Trophoblast cell (in vitro differentiated cells and primary cell): ENCODE results near the gene MARCO.

ENCODE experiments used
- DNase-seq, 2 donors: peaks; one replicate each; pipeline ENCODE4 v3.0.0-alpha.2; 2016
- H2AFZ ChIP-seq: 2 replicates; pipeline ENCODE4 v1.6.1; 2013; ENCODE audit warnings: low read length, moderate library complexity, mild to moderate bottlenecking; ENCODE audit not compliant: insufficient read depth, poor library complexity
- H2AK5ac ChIP-seq: 2 replicates; pipeline ENCODE4 v1.6.1; 2013; ENCODE audit warnings: mild to moderate bottlenecking, low read length
- H2BK120ac ChIP-seq: 2 replicates; pipeline ENCODE4 v1.6.1; 2013; ENCODE audit warnings: low read length, mild to moderate bottlenecking, moderate library complexity; ENCODE audit not compliant: insufficient read depth, poor library complexity
- H2BK12ac ChIP-seq: 2 replicates; pipeline ENCODE4 v1.6.1; 2013; ENCODE audit warnings: mild to moderate bottlenecking, low read length, moderate library complexity
- H2BK5ac ChIP-seq: 2 replicates; pipeline ENCODE4 v1.6.1; 2013; ENCODE audit warnings: low read length, low read depth, moderate library complexity, mild to moderate bottlenecking; ENCODE audit not compliant: poor library complexity
- H3K14ac ChIP-seq: 2 replicates; pipeline ENCODE4 v1.6.1; 2013; ENCODE audit warnings: mild to moderate bottlenecking, low read length
- H3K18ac ChIP-seq: 2 replicates; pipeline ENCODE4 v1.6.1; 2013; ENCODE audit warnings: mild to moderate bottlenecking, low read length
- H3K23ac ChIP-seq: 2 replicates; pipeline ENCODE4 v1.6.1; 2013; ENCODE audit warnings: low read length
- H3K27ac ChIP-seq: 2 replicates; pipeline ENCODE4 v1.5.1; 2013; ENCODE audit warnings: low read depth, mild to moderate bottlenecking, inconsistent platforms, low read length, moderate library complexity
- H3K27me3 ChIP-seq: 2 replicates; pipeline ENCODE4 v1.6.1; 2013; ENCODE audit warnings: inconsistent platforms, mild to moderate bottlenecking, low read length, moderate library complexity; ENCODE audit not compliant: insufficient read depth
- H3K36me3 ChIP-seq, 2 experiments: 1 replicate in 1 of 2; 2 replicates in 1 of 2; pipeline ENCODE4 v1.6.1; 2013; ENCODE audit warnings: low read length in 2 of 2, mild to moderate bottlenecking in 2 of 2, moderate library complexity in 1 of 2; ENCODE audit not compliant: insufficient read depth in 2 of 2, control insufficient read depth in 1 of 2
- H3K4ac ChIP-seq: 2 replicates; pipeline ENCODE4 v1.6.1; 2013; ENCODE audit warnings: low read depth, mild to moderate bottlenecking, low read length, moderate library complexity
- H3K4me1 ChIP-seq, 2 experiments: 1 replicate in 1 of 2; 2 replicates in 1 of 2; pipeline ENCODE4 v1.6.1; 2013; ENCODE audit warnings: low read length in 2 of 2, mild to moderate bottlenecking in 2 of 2, moderate library complexity in 1 of 2; ENCODE audit not compliant: insufficient read depth in 2 of 2, control insufficient read depth in 1 of 2
- H3K4me2 ChIP-seq: 2 replicates; pipeline ENCODE4 v1.6.1; 2013; ENCODE audit warnings: inconsistent platforms, mild to moderate bottlenecking, low read length, moderate library complexity
- H3K4me3 ChIP-seq: 2 replicates; pipeline ENCODE4 v1.5.1; 2013; ENCODE audit warnings: mild to moderate bottlenecking, low read depth, low read length, inconsistent platforms
- H3K79me1 ChIP-seq: one replicate; pipeline ENCODE4 v1.6.1; 2013; ENCODE audit warnings: low read length
- H3K79me2 ChIP-seq: 2 replicates; pipeline ENCODE4 v1.6.1; 2013; ENCODE audit warnings: low read length, mild to moderate bottlenecking; ENCODE audit not compliant: control insufficient read depth, insufficient read depth, poor library complexity
- H3K9ac ChIP-seq: 2 replicates; pipeline ENCODE4 v1.6.1; 2013; ENCODE audit warnings: mild to moderate bottlenecking, low read length
- H3K9me3 ChIP-seq: 2 replicates; pipeline ENCODE4 v1.6.1; 2013; ENCODE audit warnings: low read depth, mild to moderate bottlenecking, control low read depth, inconsistent platforms, low read length; ENCODE audit not compliant: insufficient read depth
- H4K12ac ChIP-seq: 2 replicates; pipeline ENCODE4 v1.6.1; 2013; ENCODE audit warnings: low read depth, mild to moderate bottlenecking, low read length, moderate library complexity
- H4K8ac ChIP-seq: 2 replicates; pipeline ENCODE4 v1.6.1; 2013; ENCODE audit warnings: low read depth, mild to moderate bottlenecking, low read length, moderate library complexity
- H4K91ac ChIP-seq: one replicate; pipeline ENCODE4 v1.6.1; 2013; ENCODE audit warnings: low read depth, mild to moderate bottlenecking, low read length, moderate library complexity
- WGBS: extraction: QIAGEN DNeasy Blood & Tissue Kit; methylation state at CpG from one replicate; pipeline ENCODE4 v1.1.7; 2013; ENCODE audit warnings: missing lambda C conversion rate; ENCODE audit not compliant: insufficient read length, insufficient coverage; ENCODE audit errors: extremely low coverage; 5-methylcytosine and 5-hydroxymethylcytosine counted together

The MARCO gene

GRCh38 chr2:118937817-118938216 lies 4.2 kb upstream of the MARCO start:
- H2AFZ ChIP-seq: no peak overlapping the region
- no peaks in the 10 kb centered on the region for H3K79me2 ChIP-seq
- H3K27me3 ChIP-seq: no peaks in the 10 kb centered on the region
- no peak overlapping the region for H4K12ac ChIP-seq
- no peak overlapping the region for H4K91ac ChIP-seq
- no peak overlapping the region for H3K9ac ChIP-seq
- H3K4me3 ChIP-seq: no peak overlapping the region
- no peak overlapping the region for H2BK12ac ChIP-seq
- H3K27ac ChIP-seq: no peak overlapping the region
- H4K8ac ChIP-seq: no peak overlapping the region
- H2AK5ac ChIP-seq: no peak overlapping the region
- no peak overlapping the region for H2BK5ac ChIP-seq
- peaks cover 3% of the 10 kb centered on the region for H3K9me3 ChIP-seq
- H3K4ac ChIP-seq: no peak overlapping the region
- H3K4me1 ChIP-seq: no peaks in the 10 kb centered on the region
- no peak overlapping the region for H3K18ac ChIP-seq
- H3K4me2 ChIP-seq: no peak overlapping the region
- no peak overlapping the region for H3K14ac ChIP-seq
- H2BK120ac ChIP-seq: no peak overlapping the region
- no peaks in the 10 kb centered on the region for H3K79me1 ChIP-seq
- no peak for DNase-seq
- no CpG with 5 or more reads among the region's 1 CpG for WGBS
- H3K23ac ChIP-seq: no peak overlapping the region
- H3K36me3 ChIP-seq: no peaks in the 10 kb centered on the region

GRCh38 chr2:118939994-118940393 lies 2.0 kb upstream of the MARCO start:
- H3K79me1 ChIP-seq: no peaks in the 10 kb centered on the region
- DNase-seq: no peak
- H2BK5ac ChIP-seq: no peak overlapping the region
- peaks cover 1 to 4% of the 10 kb centered on the region in 2 experiments for H3K4me1 ChIP-seq
- H2BK120ac ChIP-seq: no peak overlapping the region
- no peak overlapping the region for H3K4ac ChIP-seq
- H3K27me3 ChIP-seq: no peaks in the 10 kb centered on the region
- no peak overlapping the region for H3K27ac ChIP-seq
- H3K79me2 ChIP-seq: no peaks in the 10 kb centered on the region
- no peak overlapping the region for H2AFZ ChIP-seq
- no peak overlapping the region for H3K4me3 ChIP-seq
- no peak overlapping the region for H4K91ac ChIP-seq
- no peak overlapping the region for H3K23ac ChIP-seq
- H3K14ac ChIP-seq: no peak overlapping the region
- H4K8ac ChIP-seq: no peak overlapping the region
- no peak overlapping the region for H3K18ac ChIP-seq
- no peak overlapping the region for H2AK5ac ChIP-seq
- no peaks in the 10 kb centered on the region for H3K36me3 ChIP-seq
- peaks cover 3% of the 10 kb centered on the region for H3K9me3 ChIP-seq
- no peak overlapping the region for H4K12ac ChIP-seq
- no peak overlapping the region for H3K9ac ChIP-seq
- no peak overlapping the region for H2BK12ac ChIP-seq
- H3K4me2 ChIP-seq: no peak overlapping the region

- Histone ChIP-seq H3K23ac (no peak overlapping the region), H3K14ac (no peak overlapping the region)
- WGBS: no CpG with 5 or more reads among the region's 9 CpGs
These were observed 1.4 kb upstream of the MARCO start for GRCh38 chr2:118940486-118941120.

GRCh38 chr2:118943286-118943685 lies 1.3 kb downstream of the MARCO start:
- H2BK120ac ChIP-seq: no peak overlapping the region
- no peaks in the 10 kb centered on the region for H3K36me3 ChIP-seq
- H4K12ac ChIP-seq: no peak overlapping the region
- no peak overlapping the region for H2BK12ac ChIP-seq
- H3K4ac ChIP-seq: no peak overlapping the region
- peaks cover 1 to 4% of the 10 kb centered on the region in 2 experiments for H3K4me1 ChIP-seq
- H3K18ac ChIP-seq: no peak overlapping the region
- H3K23ac ChIP-seq: no peak overlapping the region
- no peak overlapping the region for H3K9ac ChIP-seq
- H3K79me2 ChIP-seq: no peaks in the 10 kb centered on the region
- no peak overlapping the region for H2BK5ac ChIP-seq
- no peaks in the 10 kb centered on the region for H3K27me3 ChIP-seq
- no peak overlapping the region for H3K4me2 ChIP-seq
- H3K9me3 ChIP-seq: peaks cover 3% of the 10 kb centered on the region
- no peak overlapping the region for H2AK5ac ChIP-seq
- no CpG with 5 or more reads among the region's 2 CpGs for WGBS
- no peak for DNase-seq
- no peak overlapping the region for H4K91ac ChIP-seq
- no peak overlapping the region for H3K4me3 ChIP-seq
- no peak overlapping the region for H3K27ac ChIP-seq
- no peaks in the 10 kb centered on the region for H3K79me1 ChIP-seq
- H4K8ac ChIP-seq: no peak overlapping the region
- no peak overlapping the region for H2AFZ ChIP-seq
- no peak overlapping the region for H3K14ac ChIP-seq

More at GRCh38 chr2:118940486-118941120, 1.4 kb upstream of the MARCO start:
- Histone ChIP-seq H4K12ac (no peak overlapping the region), H3K9me3 (peaks cover 3% of the 10 kb centered on the region), H3K4me1 (peaks cover 1 to 4% of the 10 kb centered on the region in 2 experiments), H3K9ac (no peak overlapping the region), H3K79me1 (no peaks in the 10 kb centered on the region), H3K36me3 (no peaks in the 10 kb centered on the region), H3K27ac (no peak overlapping the region), H4K8ac (no peak overlapping the region), H2BK120ac (no peak overlapping the region), H2BK5ac (no peak overlapping the region), H2AFZ (no peak overlapping the region), H3K4me2 (no peak overlapping the region), H3K27me3 (no peaks in the 10 kb centered on the region), H3K18ac (no peak overlapping the region), H3K79me2 (no peaks in the 10 kb centered on the region), H4K91ac (no peak overlapping the region), H3K4ac (no peak overlapping the region), H2BK12ac (no peak overlapping the region), H2AK5ac (no peak overlapping the region), H3K4me3 (no peak overlapping the region)
- DNase-seq: peak; percentile 35 to 56
